ENCODE data around the gene TRPT1. TPM values are rescaled to one million over a fixed set of nuclear protein-coding genes. Genes with fewer than 3 reads are reported as not detected.

The TRPT1 gene
- total and polyA plus RNA-seq, 2 of the 4 experiments (the other 2 are of a cell fraction), result 63.2 to 81.9 TPM

GRCh38 chr11:64176751-64177150 lies 49.2 kb downstream of the TRPT1 start:
- Histone ChIP-seq H3K4me3 (ENCODE audit: insufficient read depth, low read depth, low read length) (no peak overlapping the region), H2AFZ (replicated peaks; ENCODE audit: low read length, poor library complexity) (no peak overlapping the region), H3K27ac (ENCODE audit: insufficient read depth, low read length) (no peak overlapping the region), H3K18ac (ENCODE audit: low read depth, low read length) (no peak overlapping the region), H3K23ac (ENCODE audit: low read depth, low read length) (no peak overlapping the region), H4K5ac (ENCODE audit: low read depth, low read length) (no peak overlapping the region), H2BK15ac (ENCODE audit: low read depth, low read length) (no peak overlapping the region), H2BK20ac (ENCODE audit: low read depth, low read length) (no peak overlapping the region), H4K8ac (ENCODE audit: low read depth in 2 of 2, low read length in 2 of 2) (no peak overlapping the region), H2BK120ac (ENCODE audit: low read depth, low read length) (no peak overlapping the region), H4K20me1 (ENCODE audit: insufficient read depth, low read length) (no peaks in the 10 kb centered on the region; the same call in 1 of the 2 replicates), H3K9ac (ENCODE audit: low read depth, low read length) (no peak overlapping the region), H3K9me3 (ENCODE audit: control insufficient read depth, insufficient read depth, low read length) (peaks cover 5% of the 10 kb centered on the region), H3K4me2 (ENCODE audit: low read depth, low read length) (no peak overlapping the region), H3K56ac (ENCODE audit: extremely low read depth, insufficient read depth, low read length) (no peak overlapping the region), H3K4me1 (ENCODE audit: control insufficient read depth, insufficient read depth, low read length) (peaks cover 6% of the 10 kb centered on the region; the same call in 1 of the 2 replicates), H2AK9ac (replicated peaks; ENCODE audit: low read depth, low read length, poor library complexity) (no peak overlapping the region), H3K27me3 (ENCODE audit: control insufficient read depth, insufficient read depth, low read length) (no peaks in the 10 kb centered on the region), H2AK5ac (ENCODE audit: low read depth, low read length) (no peak overlapping the region), H3K79me1 (ENCODE audit: low read depth in 1 of 2, low read length in 2 of 2) (peaks cover 4 to 21% of the 10 kb centered on the region in 2 experiments; a peak in 2 of 4 replicates), H2BK5ac (ENCODE audit: low read depth, low read length, poor library complexity, severe bottlenecking) (no peak overlapping the region), H3K9me1 (ENCODE audit: insufficient read depth, low read length) (0 out of 2 replicates have a peak, but pooled peaks cover 8% of the 10 kb centered on the region), H3K36me3 (ENCODE audit: control insufficient read depth, insufficient read depth, low read length) (no peaks in the 10 kb centered on the region), H4K91ac (ENCODE audit: insufficient read depth, low read depth, low read length) (no peak overlapping the region), H3K4ac (ENCODE audit: low read depth, low read length) (no peak overlapping the region), H3K14ac (replicated peaks; ENCODE audit: low read depth, low read length) (no peak overlapping the region)
- POLR2A ChIA-PET (ENCODE audit: unreplicated experiment), result no interaction called here
- intact Hi-C loops (cut with micrococcal nuclease) (no loop called here), in situ Hi-C loops (cut with MboI; ENCODE audit: low sequenced_read_pairs) (no loop called here), dilution Hi-C loops (cut with HindIII; ENCODE audit: low sequenced_read_pairs, unreplicated experiment) (no loop called here)
- WGBS, 2 experiments (ENCODE audit: extremely low coverage in 2 of 2, insufficient read length in 1 of 2), result 84% methylated on average over 3 of the region's 8 CpGs; no CpG with 5 or more reads in 1 of the 2 experiments
- DNase-seq (no peak), ATAC-seq (ENCODE audit: low read depth) (no peak)
- TF ChIP-seq POLR2A (IDR thresholded peaks at IDR 0.05; ENCODE audit: low read depth, low read length) (no peak), RFX5 (IDR thresholded peaks at IDR 0.05; ENCODE audit: low read depth, low read length) (no peak), RCOR1 (IDR thresholded peaks at IDR 0.05; ENCODE audit: insufficient replicate concordance, low read length) (no peak), MAFK (IDR thresholded peaks at IDR 0.05; ENCODE audit: low read depth, low read length) (no peak), ELK1 (IDR thresholded peaks at IDR 0.05; ENCODE audit: borderline replicate concordance, low read depth, low read length) (no peak), SMC3 (IDR thresholded peaks at IDR 0.05; ENCODE audit: low read depth, low read length) (no peak), MXI1 (IDR thresholded peaks at IDR 0.05; ENCODE audit: borderline replicate concordance, low read depth, low read length) (no peak), FOS (IDR thresholded peaks at IDR 0.05; ENCODE audit: low read depth, low read length) (no peak), NFE2L2 (IDR thresholded peaks at IDR 0.05; ENCODE audit: low read depth, low read length) (no peak), CHD1 (IDR thresholded peaks at IDR 0.05; ENCODE audit: low read depth, low read length) (no peak), MAZ (IDR thresholded peaks at IDR 0.05; ENCODE audit: borderline replicate concordance, low read depth, low read length) (no peak), BHLHE40 (IDR thresholded peaks at IDR 0.05; ENCODE audit: low read depth, low read length) (no peak), RAD21 (IDR thresholded peaks at IDR 0.05; ENCODE audit: low read length) (no peak)
- TF ChIP-seq, protein P1, sequence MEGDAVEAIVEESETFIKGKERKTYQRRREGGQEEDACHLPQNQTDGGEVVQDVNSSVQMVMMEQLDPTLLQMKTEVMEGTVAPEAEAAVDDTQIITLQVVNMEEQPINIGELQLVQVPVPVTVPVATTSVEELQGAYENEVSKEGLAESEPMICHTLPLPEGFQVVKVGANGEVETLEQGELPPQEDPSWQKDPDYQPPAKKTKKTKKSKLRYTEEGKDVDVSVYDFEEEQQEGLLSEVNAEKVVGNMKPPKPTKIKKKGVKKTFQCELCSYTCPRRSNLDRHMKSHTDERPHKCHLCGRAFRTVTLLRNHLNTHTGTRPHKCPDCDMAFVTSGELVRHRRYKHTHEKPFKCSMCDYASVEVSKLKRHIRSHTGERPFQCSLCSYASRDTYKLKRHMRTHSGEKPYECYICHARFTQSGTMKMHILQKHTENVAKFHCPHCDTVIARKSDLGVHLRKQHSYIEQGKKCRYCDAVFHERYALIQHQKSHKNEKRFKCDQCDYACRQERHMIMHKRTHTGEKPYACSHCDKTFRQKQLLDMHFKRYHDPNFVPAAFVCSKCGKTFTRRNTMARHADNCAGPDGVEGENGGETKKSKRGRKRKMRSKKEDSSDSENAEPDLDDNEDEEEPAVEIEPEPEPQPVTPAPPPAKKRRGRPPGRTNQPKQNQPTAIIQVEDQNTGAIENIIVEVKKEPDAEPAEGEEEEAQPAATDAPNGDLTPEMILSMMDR (conservative IDR thresholded peaks at IDR 0.05; ENCODE audit: low read depth, low read length), result no peak
- TF ChIP-seq, protein P2, sequence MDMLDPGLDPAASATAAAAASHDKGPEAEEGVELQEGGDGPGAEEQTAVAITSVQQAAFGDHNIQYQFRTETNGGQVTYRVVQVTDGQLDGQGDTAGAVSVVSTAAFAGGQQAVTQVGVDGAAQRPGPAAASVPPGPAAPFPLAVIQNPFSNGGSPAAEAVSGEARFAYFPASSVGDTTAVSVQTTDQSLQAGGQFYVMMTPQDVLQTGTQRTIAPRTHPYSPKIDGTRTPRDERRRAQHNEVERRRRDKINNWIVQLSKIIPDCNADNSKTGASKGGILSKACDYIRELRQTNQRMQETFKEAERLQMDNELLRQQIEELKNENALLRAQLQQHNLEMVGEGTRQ (IDR thresholded peaks at IDR 0.05; ENCODE audit: low read depth, low read length), result no peak
- no TSS peak for BruUV-seq (replicated peaks)
- CTCF ChIA-PET, result no interaction called here

Data from IMR-90 (cell line).